Measurements from ENCODE around the gene MYO6.
A peak's percentile ranks its signal among the peaks of the same experiment; 100 is the strongest.

The MYO6 gene

DNA sequence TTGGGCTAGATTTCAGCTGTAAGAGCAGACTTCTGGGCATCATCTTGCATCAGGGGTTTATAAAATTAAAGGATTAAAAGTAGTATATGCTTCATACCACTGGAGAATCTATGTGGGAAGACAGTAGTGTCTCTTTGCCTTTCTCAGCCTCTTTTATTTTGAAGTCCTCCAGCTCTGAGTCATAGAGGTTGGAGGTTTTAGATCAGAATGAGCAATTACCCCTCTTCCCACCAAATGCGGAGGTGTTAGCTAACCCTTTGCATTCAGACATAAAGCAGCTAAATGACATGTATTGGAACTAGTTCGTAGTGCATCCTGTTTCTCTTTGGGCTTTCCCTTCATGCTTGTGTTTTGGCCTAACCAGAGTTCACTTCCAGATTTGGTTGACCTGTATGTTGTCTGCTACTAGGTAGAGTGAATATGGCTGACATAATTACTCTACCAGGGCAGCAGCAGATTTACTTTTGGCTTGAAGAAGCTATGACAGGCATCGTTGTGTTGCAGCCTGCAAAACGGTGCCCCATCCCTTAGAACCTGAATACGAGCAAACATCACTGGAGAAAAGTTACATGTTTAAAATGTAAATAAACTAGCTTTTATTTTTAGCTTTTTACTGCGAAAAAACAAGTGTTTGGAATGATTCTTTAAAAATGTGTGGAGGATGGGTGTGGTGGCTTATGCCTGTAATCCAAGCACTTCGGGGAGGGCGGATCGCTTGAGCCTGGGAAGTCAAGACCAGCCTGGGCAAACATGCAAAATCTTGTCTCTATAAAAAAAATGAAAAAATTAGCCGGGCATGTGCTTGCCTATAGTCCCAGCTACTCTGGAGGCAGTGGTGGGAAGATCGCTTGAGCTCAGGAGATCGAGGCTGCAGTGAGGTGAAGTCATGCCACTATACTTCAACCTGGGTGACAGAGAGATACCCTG, 82.2 kb downstream of the MYO6 start:
- DNase-seq, result peak; percentile 84

DNA sequence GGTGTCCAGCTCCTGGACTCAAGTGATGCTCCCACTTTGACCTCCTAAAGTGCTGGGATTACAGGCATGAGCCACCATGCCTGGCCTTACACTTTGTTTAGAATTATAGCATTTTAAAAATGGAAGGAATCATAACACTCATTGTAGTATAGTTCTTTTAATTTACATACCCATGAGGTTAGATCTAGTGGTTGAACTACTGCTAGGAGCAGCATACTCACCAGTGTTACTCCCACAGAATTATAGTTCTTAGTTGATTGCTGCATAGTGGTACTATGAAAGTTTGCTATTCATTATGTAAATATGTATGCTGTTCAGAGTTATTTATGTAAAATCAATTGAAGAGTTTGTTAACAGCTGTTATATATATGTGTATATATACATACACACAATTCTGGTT, 85.4 kb downstream of the MYO6 start:
- no peak for DNase-seq

DNA sequence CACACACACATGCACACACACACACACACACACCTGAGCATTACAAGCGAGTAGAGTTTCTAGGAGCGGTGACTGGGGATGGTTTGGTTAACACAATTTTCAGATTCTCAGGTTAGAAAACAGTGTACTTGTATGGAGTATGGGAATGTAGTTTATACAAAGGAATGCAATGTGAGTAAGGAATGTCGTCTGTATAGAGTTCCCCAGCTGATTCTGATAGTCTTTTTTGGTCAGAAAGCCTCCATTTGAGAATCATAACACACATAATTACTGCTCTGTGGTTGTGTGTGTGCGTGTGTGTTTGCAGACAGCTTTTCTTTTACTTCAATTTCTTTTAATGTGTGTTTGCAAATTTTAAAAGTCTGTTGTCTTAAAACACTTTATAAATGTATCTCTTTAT, 93.2 kb downstream of the MYO6 start:
- no peak for DNase-seq

DNA sequence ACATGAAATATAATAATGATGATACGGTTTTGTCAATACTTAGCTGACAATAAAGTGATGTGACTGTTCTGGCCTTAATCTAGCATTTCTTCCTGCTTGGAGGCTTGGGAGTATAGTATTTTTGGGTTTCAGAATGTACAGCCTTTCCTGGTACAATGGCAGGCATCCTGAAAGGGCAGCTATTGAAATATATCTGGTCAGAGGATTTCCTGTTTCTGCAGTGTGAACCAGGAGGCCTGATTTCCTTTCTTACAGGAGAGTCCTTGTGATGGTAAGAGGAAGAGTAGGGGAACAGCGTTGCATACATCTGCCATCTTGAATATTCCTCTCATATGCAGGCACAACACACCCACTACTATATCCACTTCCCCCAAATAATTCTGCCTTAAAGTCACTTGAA, 93.7 kb downstream of the MYO6 start:
- no peak for DNase-seq

DNA sequence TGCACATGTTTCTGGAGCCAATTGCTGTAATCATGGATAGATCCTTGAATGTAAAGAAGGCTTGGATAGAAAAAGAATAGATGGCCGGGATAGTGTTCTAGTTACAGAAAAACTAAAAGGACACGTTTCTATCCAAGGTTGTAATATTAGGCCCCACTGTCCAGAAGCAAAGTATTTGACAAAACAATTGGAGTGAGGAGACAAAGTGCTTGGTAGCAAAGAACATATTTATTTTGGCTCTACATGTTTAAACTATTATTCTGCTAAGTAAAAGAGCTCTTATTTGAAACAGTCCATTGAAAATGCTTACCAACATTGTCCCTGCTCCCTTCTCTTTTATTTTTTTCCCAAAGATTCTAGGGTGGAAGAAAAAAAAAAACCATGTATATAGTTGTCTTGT, 94.4 kb downstream of the MYO6 start:
- no peak for DNase-seq

DNA sequence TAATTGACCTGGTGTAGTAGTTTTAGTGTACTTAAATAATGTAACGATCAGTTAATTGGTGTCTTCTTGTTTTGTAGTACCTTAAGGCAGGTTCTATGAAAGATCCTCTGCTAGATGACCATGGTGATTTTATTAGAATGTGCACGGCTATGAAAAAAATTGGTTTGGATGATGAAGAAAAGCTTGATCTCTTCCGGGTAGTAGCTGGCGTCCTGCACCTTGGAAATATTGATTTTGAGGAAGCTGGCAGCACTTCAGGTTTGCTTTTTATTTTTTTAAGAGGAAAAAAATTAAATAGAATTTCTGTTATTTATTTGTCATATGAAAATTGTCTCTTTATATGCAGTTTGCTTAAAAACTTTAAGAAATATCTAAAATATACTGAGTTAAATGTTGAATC, 99.2 kb downstream of the MYO6 start:
- no peak for DNase-seq

DNA sequence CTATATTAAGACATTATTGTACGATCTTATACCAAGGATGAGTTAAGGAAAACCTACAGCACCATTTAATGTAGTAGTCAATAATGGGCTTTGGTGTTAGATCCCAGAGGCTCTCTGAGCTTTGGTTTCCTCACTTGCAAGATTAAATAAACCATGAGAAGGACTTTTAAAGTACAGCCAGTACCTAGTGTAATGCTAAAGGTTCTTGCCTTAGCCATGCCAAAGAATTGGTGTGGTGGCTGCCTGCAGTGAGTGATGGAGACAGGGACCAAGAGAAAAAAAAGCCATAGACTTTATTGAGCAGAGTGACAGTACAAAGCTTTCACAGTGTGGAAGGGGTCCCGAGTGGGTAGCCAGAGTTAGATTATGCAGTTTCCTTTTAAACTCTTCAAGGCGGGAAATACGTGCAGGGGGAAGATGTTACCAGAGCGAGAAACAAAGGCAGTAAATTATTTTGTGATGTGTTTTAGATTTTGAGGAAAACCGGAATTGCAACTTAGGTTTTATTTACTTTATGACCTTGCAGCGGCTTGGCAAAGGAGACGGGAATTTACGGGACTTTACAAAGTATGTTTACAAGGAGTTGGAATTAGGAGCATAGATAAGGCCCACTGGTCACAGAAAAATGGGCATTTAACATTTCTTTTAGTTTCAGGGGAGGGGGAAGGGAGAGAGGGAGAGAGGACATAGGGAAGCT, 100.4 kb downstream of the MYO6 start:
- DNase-seq, result no peak

DNA sequence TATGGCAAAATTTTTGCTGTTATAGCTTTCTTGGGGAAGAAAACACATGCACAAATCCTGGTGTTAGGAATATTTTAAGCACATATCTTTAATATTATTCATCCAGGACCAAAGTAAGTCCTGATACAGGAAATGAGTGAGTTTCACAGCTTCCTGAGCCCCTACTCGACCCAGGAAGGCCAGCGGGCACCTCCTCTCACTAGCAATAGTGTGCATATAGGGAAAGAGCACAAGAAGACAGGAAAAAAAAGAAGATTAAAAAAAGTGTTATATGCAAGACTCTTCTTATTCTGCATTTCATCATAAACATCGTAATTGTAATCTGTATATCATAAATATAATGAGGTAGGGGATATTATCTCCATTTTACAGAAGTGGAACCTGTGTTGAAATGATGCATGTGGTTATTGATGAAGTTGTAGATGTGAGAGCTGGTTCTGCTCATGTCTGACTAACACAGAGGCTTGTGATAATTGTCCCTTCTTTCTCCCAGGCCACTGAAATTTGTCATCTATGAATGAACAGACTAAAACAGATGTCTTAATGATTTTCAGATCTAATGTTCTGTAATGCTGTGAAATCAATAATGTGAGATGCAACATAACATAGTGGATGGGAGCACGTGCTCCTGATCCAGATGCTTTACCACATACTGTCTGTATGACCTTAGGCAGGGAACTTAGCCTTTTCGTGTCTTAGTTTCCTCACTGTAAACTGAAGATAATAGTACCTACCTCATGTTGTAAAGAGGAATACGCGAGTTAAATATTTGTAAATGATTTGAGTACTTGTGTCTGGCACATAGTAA, 101.2 kb downstream of the MYO6 start:
- DNase-seq, result no peak

DNA sequence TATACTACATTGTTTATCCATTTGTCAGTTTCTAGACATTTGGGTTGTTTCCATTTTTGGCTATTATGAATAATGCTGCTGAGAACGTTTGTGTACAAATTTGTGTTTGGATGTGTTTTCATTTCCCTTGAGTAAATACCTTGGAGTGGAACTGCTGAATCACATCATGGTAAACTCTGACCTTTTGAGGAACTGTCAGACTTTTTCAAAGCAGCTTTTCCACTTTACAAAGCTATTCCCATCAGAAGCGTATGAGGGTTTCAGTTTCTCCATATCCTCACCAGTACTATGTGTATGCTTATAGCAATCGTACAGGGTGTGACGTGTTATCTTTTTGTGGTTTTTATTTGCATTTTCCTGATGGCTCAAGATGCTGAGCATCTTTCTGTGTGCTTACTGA, 103.7 kb downstream of the MYO6 start:
- DNase-seq, result no peak

DNA sequence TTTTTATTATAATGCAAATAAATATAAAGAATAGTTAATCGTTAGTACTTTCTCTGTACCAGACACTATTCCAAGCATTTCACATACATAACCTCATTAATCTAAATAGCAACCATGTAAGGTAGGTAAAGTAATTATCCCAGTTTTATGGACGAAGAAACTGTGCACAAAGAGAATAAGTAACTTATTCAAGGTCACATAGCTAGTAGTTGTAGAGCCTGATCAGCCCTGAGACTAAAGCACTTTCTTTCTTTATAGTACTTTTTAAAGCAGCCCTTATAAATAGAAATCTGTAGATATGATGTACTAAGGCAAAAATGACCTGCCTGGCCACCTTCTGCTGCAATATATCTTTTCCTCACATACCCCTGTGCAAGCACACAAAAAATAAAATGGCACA, 104.8 kb downstream of the MYO6 start:
- no peak for DNase-seq

DNA sequence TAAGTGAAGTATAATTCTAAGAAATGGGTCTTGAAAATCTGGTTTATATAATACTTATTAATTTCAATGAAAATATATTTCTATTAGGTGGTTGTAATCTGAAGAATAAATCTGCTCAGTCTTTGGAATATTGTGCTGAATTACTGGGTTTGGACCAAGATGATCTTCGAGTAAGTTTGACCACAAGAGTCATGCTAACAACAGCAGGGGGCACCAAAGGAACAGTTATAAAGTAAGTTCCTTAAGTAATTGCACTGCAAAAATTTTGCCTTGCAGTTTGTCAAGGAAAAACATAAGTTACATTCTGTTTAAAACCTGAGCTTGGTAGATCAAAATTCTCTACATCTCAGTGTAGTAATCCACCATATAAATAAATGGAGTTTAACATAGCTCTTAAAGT, 106.0 kb downstream of the MYO6 start:
- peak; percentile 42 for DNase-seq

DNA sequence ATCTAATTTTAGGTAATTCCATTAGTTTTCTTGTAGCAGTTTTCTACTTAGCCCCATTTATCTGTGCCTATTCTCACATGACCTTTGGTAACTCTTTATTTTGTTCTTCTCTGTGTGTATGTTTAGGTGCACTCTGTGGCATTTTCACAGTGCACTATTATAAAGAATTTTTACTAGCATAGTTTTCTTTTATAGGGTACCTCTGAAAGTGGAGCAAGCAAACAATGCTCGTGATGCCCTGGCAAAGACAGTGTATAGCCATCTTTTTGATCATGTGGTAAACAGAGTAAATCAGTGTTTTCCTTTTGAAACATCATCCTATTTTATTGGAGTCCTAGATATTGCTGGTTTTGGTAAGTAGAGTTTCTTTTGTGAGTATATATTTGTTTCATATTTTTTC, 107.9 kb downstream of the MYO6 start:
- no peak for DNase-seq

DNA sequence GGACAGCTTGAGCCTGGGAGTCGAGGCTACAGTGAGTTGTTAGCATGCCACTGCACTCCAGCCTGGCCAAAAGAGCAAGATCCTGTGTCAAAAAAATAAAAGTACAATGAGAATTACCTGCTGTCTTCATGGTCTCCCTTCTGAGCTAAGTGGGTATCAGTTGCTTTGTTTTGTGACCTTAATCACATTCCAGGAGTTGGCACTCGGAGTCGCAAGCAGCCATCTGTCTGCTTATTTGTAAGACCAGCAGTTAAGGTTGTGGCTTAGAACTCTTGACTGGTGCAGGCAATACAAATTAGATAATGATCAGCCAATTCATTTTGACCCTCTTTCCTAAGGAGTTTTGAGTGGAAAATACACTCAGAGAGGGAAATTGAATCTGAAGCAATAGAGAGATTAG, 114.0 kb downstream of the MYO6 start:
- no peak for DNase-seq

DNA sequence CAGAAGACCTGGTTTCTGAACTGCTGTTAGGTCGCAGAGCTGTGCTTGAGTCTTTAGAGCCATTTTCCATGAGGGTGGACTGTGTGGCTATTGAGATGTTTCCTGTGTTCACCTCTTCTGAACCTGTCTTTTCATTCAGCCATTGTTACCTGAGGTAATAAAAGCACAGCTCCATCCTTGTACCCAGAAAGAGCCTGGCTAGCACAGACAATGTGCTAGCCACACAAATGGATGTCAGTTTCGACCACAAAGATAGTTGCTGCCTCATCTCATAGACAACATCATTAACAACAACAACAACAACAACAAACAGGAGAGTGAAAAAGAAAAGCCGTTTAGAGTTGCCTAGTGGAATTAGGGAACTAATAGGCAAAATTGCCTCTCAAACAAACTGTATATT, 114.7 kb downstream of the MYO6 start:
- DNase-seq, result no peak

DNA sequence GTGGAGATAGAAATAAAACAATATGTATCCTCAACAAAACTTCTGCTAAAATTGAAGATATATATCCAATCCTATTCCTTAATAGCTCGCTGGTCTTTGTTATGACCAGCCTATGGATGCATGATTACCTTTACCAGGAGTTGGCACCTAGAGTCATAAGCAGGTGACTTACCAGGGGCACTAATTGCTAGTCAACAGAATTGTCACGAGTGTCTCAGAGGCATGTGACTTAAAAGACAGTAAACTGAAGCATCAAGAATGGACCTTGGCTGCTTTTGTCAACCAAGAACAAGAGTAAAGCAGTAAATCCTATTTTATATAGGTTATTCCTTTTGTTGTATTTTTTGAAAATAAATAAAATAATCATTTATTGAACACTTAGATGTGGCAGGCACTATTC, 115.4 kb downstream of the MYO6 start:
- no peak for DNase-seq

DNA sequence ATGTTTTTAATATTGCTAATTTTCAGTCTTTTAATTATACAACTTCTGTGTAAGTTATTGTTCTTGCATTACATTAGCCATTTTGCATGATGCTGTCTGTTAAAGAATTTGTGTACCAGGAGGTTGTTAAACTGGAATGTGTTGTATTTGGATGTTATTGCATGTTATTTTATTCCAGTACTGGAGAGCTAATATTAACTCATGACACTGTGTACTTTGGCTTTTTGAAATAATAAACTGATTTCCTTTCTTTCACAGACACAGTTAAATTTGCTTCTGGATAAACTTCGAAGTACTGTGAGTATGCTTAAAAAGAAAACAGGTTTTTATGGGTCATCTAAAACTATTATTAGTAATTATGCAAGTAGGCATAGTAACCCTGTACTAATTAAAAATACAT, 121.3 kb downstream of the MYO6 start:
- DNase-seq, result no peak

DNA sequence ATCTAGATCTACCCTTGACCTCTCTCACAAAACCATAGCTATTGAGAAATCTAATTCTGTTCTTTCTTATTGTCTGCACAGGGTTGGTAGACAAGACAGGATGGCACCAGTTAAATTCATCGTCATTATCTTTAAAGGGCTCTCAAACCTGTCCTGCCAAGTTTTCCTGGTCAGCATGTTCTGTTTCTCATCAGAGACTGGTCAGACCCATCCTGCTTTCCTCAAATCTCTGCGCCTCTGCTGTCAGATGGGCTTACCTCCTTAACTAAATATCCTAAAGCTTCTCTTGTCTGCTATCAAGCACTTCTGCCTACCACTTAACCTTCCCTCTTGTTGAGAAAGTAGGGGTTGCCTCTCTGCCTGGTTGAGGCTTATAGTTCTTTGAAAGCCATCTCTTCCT, 125.2 kb downstream of the MYO6 start:
- DNase-seq, result no peak

DNA sequence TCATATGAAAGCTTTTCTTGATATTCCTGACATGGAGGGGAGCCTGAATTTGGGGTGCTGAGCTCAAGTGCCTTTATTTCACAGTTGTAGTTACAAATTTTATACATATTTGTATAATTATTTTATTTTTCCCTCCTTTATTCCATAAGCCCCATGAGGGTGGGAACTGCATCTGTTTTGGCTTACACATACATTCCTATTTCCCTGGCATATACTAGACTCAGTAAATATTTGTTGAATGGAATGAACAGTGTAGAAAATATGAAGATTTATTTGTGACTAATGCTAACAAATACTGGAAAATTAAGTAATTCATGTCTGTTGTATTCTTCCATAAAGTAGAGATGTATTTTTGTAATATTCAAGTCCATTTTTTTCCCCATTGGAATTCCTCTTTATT, 127.1 kb downstream of the MYO6 start:
- no peak for DNase-seq

DNA sequence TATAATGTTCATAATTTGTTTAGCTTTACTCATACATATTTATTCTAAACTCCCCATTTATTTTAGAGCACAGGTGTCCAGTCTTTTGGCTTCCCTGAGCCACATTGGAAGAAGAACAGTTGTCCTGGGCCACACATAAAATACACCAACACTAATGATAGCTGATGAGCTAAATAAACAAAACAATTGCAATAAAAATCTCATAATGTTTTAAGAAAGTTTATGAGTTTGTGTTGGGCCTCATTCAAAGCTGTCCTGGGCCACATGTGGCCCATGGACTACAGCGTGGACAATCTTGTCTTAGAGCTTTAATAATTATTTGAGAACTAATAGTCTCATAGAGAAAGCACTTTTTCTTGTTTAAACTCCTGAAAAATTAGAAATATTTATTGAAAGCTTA, 131.3 kb downstream of the MYO6 start:
- DNase-seq, result no peak

DNA sequence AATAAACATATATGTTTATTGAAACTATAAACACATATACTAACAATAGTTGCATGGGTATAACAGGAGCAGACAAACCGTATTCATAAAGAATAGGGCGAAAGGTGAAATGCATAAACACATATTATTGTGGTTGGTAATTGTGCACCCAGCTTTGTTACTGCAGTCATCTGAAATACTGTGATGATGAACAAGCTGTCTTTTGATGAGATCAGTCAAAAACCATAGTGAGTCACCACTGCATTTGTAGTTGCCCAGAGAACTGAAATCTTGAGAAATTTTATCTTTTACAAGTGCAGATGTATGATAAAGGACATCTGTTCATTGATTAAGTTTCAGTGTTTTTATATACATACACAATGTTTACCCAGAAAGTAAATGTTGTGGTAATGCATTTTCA, 133.7 kb downstream of the MYO6 start:
- DNase-seq, result peak; percentile 2

DNA sequence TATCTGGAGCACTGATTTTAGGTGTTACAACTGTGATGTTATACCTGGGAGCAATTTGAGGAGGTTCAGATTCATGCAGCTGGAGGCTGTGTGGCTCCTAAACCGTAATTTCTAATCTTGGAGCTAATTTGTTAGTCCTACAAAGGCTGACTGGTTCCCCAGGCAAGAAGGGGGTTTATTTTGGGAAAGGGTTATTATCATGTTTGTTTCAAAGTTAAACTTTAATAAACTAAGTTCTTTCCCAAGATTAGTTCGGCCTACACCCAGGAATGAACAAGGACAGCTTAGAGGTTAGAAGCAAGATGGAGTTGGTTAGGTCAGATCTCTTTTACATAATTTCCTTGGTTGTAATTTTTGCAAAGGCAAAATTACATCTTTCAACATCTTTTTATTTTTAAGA, 135.8 kb downstream of the MYO6 start:
- no peak for DNase-seq

DNA sequence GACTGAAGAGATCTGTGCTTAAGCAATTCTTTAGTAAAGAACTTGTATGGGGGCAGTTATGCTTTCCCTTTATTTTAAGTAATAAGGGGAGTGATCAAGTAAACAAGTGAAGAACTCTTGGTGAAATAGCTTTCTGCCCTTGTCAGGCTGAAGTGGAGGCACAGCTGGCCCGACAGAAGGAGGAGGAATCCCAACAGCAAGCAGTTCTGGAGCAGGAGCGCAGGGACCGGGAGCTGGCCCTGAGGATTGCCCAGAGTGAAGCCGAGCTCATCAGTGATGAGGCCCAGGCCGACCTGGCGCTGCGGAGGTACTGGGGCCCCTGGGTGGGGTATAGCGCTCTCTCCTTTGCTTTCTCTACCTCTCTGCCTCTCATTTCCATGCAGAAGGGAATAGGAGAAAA, 143.3 kb downstream of the MYO6 start:
- no peak for DNase-seq

DNA sequence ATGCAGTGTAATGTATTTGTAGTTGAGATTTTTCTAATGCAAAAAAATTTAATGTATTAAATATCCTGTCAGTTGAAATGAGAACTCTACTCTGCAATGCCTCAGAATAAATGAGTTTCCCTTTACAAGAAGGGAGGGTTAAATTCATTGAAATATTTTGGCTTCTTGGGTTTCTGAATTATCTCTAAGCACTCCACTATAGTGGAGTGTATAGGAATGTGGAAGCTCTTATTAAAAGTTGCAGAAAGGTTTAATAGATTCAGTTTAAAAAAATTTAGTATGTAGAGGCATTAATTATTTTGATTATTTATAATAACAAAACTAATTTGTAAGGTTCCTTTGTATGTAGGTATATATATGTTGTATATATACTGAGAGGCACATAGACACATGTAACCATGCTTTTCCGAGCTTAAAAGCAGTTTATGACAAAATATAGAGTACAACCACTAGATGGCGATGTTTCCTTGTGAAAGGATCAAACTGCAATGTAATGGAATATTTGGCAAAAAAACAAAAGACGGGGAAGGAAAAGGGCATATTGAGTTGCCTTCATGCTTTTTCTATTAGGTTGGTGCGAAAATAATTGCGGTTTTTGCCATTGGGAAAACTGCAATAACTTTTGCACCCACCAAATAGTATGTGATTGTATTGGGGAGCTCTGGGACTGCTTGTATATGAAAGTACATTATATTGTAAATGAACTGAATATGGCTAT, 144.2 kb downstream of the MYO6 start:
- DNase-seq, result peak; percentile 61
